Mesenteric fat pad (tissue), 1 donor: Measurements from ENCODE around the gene NNT. TPM values are rescaled to one million over a fixed set of nuclear protein-coding genes. Genes with fewer than 3 reads are reported as not detected.
"Not testable (repeated sequence)": the region's sequence is repeated elsewhere in the genome, so short reads cannot be mapped to it uniquely, and the experiment has no call there.

Experiments
- DNase-seq: peaks from one replicate; pipeline ENCODE4 v3.0.0-alpha.2; 2020; ENCODE audit warnings: low spot score
- total RNA-seq: library from RNA; stranded (reverse); fragmentation: NEBNext Ultra II Directional; extraction: Animal tissue kit (Norgen Biotek cat#: 25700); gene quantifications from one replicate; pipeline ENCODE4 v1.2.1, GENCODE V29; 2021
- donor health status: DM: yes; HTN: yes; CAD: no.

Gene NNT
- total RNA-seq, 1 donor from 2014 or later: 81.6 TPM

- DNase-seq: no peak
Measured at GRCh38 chr5:43663916-43664315, 60.9 kb downstream of the NNT start.

DNA sequence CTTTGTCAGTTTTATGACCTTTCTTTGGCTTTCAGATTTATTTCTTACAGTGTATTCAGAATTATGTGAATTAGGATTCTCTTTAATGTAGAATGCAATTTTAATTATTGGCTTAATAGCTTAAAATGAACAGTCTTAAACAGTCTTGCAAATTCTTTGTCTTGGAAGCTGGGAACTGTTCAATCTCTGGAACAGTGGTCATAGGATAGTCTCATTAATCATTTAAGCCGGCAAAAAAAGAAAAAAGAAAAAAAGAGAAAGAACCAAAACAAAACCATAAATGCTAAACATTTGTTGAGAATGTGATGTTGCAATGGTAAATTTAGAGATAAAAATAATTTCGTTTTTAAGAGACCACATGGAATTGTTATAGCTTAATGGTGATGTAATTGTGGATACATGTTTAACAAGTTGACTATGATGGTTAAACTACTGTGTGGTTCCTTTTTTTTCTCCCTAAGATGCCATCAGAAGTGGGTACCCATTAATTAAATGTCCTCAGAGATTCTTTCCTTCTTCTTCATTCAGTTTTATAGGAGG, 61.6 kb downstream of the NNT start:
- DNase-seq: no peak

DNA sequence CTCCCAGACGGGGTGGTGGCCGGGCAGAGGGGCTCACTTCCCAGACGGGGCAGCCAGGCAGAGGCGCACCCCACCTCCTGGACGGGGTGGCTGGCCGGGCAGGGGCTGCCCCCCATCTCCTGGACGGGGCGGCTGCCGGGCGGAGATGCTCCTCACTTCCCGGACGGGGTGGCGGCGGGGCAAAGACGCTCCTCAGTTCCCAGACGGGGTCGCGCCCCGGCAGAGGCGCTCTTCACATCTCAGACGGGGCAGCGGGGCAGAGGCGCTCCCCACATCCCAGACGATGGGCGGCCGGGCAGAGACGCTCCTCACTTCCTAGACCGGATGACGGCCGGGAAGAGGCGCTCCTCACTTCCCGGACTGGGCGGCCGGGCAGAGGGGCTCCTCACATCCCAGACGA, 62.8 kb downstream of the NNT start:
- DNase-seq: not testable (repeated sequence)

DNA sequence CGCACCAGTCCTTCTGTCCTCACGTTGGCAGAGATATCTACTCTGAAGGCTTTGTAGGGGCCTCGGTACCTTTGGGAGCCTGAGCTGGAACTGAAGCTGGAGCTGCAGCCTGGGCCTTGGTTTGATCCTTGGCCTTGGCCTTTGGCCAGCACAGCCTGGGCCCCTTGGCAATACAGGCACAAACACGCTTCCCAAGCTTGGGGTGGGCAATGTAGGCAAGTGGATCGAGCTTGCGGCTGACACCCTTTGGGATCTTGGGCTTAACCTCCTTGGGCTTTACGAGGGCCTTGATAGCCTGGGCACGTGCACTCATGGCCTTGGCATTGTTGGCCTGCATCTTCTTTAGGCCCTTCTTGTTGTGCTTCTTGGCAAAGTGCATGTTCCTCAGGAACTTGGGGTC, 63.7 kb downstream of the NNT start:
- not testable (repeated sequence) for DNase-seq

DNA sequence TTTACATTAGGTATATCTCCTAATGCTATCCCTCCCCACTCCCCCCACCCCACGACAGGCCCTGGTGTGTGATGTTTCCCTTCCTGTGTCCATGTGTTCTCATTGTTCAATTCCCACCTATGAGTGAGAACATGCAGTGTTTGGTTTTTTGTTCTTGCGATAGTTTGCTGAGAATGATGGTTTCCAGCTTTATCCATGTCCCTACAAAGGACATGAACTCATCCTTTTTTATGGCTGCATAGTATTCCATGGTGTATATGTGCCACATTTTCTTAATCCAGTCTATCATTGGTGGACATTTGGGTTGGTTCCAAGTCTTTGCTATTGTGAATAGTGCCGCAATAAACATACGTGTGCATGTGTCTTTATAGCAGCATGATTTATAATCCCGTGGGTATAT, 64.4 kb downstream of the NNT start:
- DNase-seq: not testable (repeated sequence)

- no peak for DNase-seq
Measured at GRCh38 chr5:43674536-43674935, 71.6 kb downstream of the NNT start.

DNA sequence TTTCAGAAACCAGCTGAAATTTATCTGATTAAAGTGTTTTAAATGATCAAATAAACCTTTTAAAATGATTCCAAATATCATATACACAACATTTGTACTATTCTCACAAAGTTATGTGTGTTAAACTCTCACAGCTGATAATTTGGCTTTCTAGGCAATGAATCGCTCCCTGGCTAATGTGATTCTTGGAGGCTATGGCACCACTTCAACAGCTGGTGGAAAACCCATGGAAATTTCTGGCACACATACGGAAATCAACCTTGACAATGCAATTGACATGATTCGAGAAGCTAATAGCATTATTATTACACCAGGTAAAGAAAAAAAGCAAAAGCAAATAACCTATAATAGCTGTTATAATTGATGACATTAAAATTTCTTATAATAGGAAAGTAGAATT, 72.4 kb downstream of the NNT start:
- DNase-seq: no peak

DNA sequence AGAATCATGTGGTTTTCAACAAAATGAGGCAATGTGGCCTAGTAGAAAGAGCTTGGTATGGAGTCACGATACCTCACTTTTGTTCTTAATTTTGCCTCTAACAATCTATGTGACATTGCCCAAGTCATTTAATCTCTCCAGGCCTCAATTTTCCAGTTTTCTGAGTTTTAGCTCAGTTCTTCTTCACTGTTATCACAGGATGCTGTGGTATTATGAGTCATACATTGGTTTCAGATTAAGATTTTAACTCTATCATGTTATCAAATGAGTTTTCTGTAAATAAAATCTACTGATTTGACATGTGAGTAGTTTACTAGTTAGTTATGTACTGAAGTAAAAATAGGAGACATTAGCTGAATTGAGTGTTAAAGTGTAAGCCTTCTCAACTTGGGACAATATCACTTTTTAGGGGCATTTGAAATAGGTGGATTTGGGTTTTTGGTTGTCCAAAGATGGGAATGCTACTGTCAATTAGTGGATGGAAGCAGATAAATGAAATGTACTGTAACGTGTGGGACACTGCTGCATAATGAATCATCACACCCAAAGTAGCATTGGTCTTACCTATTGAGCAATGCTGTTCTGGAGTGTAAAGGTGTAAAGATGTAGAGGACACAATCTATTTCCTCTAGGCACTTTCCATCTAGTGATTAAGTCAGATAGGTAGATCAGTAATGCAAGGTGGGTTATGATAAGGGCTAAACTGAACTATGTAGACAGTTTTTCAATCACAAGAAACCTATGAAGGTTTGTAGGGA, 73.3 kb downstream of the NNT start:
- DNase-seq: no peak

DNA sequence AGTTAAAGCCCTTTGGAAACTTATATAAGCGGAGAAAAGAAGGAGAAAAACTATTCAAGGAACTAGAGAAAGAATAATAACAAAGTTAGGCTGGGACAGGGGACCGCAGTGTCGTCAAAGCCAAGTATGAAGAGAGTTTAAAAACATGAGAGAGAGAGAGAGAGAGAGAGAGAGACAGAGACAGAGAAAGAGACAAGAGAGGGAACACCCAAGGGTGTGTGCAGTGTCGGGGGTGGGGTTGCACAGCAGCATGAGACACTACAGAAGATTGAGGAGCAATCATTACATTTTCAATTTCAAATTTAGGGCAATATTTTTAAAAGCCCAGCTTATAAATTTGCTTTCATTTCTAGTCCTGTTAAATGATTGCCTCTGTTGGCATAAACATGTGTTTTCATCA, 74.3 kb downstream of the NNT start:
- DNase-seq: no peak

- no peak for DNase-seq
Measured at GRCh38 chr5:43679214-43679613, 76.2 kb downstream of the NNT start.

DNA sequence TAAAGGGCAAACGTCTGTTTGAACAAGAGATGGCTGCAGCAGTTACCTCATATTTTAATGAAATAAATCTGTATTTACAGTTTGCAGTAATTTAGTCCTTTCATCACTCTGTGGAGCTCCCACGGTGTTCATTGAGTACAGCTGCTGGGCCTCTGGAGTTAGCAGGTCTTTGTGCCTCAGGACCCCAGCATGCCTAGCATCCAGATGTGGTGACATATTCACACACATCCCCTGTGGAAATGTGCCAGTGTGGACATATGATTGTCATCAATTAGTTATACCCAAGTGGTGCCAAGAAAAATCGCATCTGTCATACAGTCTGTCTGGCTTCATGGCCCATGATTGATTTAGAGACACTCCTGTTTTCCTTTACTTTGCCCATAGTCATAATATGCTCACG, 77.3 kb downstream of the NNT start:
- DNase-seq: no peak

DNA sequence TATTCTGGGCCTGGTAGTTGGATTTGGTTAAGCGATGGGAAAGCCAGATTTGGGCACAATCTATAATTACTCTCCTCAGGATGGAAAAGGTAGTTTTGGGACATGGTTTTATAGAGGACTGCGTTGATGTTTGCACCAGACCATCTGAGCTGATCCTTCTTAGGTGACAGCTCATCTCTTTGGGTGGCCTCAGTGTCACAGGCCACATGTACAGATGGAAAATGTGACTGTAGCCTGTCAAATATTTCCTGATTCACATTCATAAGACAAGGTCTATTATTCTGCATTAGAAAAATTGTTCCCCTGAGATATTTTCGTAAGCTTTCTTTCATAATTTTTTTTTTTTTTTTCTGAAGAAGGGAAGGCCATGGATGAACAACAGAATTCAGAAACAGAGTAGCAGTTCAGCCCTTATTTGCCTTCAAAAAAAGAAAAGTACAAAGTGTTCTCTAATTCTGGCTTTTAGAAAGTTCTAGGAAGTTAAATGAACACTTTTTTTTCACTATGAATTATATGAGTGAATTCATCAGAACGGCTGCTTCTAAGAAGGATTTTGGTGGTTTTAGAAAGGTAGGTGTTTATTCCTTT, 81.0 kb downstream of the NNT start:
- no peak for DNase-seq

DNA sequence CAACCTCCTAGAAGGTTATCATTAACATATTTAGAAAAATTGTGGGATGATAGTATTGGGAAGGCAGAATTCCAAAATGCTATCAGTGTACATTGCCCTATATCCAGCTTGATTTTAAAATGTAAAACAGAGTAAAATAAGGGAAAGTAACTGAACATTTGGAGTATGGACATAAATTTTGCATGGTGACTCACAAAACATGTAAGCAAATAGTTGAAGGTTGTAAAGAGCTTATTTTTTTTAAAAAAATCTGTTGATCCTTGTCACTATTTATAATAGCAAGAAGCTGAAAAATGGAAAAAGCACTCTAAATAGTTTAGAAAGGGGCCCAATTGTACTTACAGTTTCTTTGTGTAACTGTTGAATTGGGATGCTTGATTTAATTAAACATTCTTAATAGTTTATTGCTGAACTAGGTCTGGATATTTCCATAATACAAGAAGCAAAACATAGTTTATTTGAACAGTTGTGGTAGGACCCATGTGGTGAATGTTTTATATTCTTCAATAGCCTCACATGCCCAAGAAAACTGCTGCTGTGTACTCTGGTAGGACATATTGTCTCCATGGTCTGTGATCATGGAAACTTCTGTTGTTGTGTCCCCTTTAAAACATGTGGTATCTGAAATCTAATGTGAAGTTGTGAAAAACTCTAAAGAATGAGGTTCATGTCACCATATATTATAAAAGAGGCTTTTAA, 82.4 kb downstream of the NNT start:
- no peak for DNase-seq

- DNase-seq: no peak
Measured at GRCh38 chr5:43687275-43687674, 84.3 kb downstream of the NNT start.

- DNase-seq: no peak
Measured at GRCh38 chr5:43691275-43691674, 88.3 kb downstream of the NNT start.

DNA sequence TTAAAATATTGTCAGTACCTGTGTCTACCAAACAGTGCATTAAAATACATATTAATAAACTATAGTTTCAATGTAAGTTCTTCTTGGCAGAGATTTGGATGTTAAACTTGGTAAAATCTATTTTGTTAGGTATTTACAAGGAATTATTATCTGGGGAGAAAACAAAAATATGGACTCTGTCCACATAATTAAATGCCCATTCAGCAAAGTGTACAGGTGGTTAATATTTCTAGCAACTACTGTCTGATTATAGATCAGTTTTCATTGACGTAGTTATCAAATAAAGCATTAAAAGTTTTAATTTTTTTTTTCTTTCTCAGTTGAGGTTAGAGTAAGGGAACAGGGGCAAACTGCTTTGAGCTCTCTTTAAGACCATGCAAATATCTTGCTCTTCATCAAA, 88.9 kb downstream of the NNT start:
- DNase-seq: no peak

DNA sequence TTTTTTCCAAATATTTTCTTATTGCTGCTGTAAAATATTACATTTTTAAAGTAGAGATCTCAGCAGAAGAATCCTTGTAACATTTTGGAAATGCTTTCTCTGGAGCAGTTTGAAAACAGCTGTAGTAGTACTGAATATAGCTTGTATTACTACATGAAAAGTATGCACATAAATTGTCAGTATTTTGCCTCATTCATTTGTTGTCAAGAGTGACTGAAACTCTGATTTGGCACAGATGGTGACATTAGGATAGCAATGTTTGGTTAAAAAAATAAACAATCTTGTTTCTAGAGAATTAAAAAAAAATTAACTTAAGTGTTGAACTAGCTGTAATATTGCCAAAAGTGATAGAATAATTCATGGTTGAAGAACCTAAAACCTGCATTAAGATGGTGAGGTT, 90.4 kb downstream of the NNT start:
- no peak for DNase-seq

GRCh38 chr5:43694027-43694426, 91.0 kb downstream of the NNT start:
- DNase-seq: no peak

DNA sequence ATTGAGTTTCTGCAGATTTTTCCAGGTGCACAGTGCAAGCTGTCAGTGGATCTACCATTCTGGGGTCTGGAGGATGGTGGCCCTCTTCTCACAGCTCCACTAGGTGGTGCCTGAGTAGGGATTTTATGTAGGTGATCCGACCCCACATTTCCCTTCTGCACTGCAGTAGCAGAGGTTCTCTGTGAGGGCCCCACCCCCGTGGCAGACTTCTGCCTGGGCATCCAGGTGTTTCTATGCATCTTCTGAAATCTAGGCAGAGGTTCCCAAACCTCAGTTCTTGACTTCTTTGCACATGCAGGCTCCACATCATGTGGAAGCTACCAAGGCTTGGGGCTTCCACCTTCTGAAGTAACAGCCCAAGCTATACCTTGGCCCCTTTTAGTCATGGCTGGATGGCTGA, 93.5 kb downstream of the NNT start:
- not testable (repeated sequence) for DNase-seq

GRCh38 chr5:43699910-43700309, 96.9 kb downstream of the NNT start:
- no peak for DNase-seq

- no peak for DNase-seq
Measured at GRCh38 chr5:43700601-43701000, 97.6 kb downstream of the NNT start.

DNA sequence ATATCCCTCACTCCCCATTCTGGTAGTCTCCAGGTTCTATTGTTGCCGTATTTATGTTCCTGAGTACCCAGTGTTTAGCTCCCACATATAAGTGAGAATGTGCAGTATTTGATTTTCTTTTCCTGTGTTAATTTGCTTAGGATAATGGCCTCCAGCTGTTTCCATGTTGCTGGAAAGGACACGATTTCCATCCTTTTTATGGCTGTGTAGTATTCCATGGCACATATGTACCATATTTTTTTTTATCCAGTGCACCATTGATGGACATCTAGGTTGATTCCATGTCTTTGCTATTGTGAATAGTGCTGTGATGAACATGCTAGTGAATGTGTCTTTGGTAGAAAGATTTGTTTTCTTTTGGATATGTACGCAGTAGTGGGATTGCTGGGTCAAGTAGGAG, 98.2 kb downstream of the NNT start:
- DNase-seq: no peak
